ENCODE data around the gene ZNF552. TPM values are rescaled to one million over a fixed set of nuclear protein-coding genes. Genes with fewer than 3 reads are reported as not detected.

The ZNF552 gene
- total and polyA plus RNA-seq, 7 donors: 2.4 to 15.0 (median 7.1) TPM

DNA sequence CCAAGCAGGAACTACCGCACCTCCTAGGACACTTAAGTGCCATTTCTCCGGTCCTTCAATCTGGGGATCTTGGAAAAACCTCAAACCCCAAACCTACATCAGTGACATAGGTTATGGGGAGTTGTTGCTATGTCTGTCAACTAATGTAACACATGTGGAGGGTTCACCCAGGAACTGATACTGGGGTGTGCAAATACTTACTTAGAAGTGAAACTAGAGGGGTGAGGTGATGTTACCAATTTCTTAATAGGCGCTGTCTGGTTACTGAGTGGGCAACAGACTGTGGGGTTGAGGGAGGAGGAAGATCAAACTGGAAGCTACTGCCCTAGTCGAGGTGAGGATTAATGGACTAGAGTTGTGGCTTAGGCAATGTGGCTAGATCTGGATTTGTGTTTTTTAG, 43.3 kb downstream of the ZNF552 start:
- WGBS, 2 donors: 86 to 96% methylated on average over 4 of the region's 4 CpGs

DNA sequence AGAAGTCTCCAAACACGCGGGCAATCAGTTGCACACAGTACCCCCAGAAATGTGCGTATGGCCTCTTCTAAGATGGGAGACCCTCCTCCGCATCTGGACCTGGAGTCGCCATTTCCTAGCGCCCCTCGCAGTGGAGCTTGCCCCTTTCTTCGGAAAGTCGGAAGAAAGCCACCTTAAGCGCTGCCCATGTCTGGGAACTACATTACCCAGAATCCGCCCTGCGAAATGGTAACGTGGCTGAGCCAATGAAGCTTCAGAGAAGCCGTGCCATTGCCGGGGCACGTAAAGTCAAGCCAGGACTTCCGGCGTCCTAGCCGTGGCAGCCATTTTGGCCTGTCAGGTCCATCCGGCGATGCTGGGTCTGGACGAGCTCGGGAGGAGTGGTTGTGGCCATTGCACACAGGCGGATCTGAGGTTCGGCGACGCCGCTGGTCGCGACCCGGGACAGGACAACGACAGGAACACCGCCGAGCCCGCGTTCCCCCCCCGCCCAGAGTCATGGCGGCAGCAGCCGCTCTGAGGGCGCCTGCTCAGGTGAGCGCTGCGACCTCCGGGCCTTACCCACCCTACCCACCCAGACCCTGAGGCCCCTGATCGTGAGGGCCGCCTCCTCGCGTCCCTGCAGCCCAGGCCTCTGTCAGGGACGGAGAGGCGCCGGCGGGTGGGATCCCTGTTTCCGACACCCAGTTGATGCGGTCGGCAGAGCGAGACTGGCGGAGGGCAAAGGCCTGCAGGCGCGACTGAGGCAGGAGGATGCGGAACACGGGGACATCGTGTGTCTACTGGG, 45.2 kb downstream of the ZNF552 start, which contains the start of gene ZNF586:
Gene ZNF586 (plus strand): TSS at position 332 of the 787 bp plus-strand sequence. CDS start 167 bp downstream, at position 499.
- Histone ChIP-seq H3K9me3 (peaks cover 0 to 3% (median 1%) of the 10 kb centered on the region in 4 donors), H3K4me3 (peak within 1 kb of the TSS; percentile 87 to 98 (median 96)), H3K27ac (peak within 1 kb of the TSS; percentile 81 to 92 (median 86)), H3K27me3 (no peaks in the 10 kb centered on the region), H3K36me3 (peaks cover 0 to 23% (median 3%) of the 10 kb centered on the region in 4 donors), H3K4me1 (peaks cover 0 to 22% (median 16%) of the 10 kb centered on the region in 4 donors)
- intact Hi-C loops (cut with DNase I): loop anchor here (2.0 to 5.0 kb wide), 2 partner anchors 23 to 43 kb away; partner anchors contain the start of genes ZNF552 and ZNF776
- TF ChIP-seq POLR2A (IDR thresholded peaks at IDR 0.05) (peak in 1 of 2 donors; percentile 18), POLR2AphosphoS5 (IDR thresholded peaks at IDR 0.05) (peak; percentile 72 to 84 (median 82)), EP300 (IDR thresholded peaks at IDR 0.05) (no peak)
- TF ChIP-seq, protein P1, sequence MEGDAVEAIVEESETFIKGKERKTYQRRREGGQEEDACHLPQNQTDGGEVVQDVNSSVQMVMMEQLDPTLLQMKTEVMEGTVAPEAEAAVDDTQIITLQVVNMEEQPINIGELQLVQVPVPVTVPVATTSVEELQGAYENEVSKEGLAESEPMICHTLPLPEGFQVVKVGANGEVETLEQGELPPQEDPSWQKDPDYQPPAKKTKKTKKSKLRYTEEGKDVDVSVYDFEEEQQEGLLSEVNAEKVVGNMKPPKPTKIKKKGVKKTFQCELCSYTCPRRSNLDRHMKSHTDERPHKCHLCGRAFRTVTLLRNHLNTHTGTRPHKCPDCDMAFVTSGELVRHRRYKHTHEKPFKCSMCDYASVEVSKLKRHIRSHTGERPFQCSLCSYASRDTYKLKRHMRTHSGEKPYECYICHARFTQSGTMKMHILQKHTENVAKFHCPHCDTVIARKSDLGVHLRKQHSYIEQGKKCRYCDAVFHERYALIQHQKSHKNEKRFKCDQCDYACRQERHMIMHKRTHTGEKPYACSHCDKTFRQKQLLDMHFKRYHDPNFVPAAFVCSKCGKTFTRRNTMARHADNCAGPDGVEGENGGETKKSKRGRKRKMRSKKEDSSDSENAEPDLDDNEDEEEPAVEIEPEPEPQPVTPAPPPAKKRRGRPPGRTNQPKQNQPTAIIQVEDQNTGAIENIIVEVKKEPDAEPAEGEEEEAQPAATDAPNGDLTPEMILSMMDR (IDR thresholded peaks at IDR 0.05): no peak
- DNase-seq: peak; percentile 93
- WGBS, 2 donors: 2 to 5% methylated on average over 61 of the region's 61 CpGs

More for the DNA sequence above, 43.3 kb downstream of the ZNF552 start:
- TF ChIP-seq EP300 (IDR thresholded peaks at IDR 0.05) (no peak), POLR2AphosphoS5 (IDR thresholded peaks at IDR 0.05) (no peak), POLR2A (IDR thresholded peaks at IDR 0.05) (no peak)
- TF ChIP-seq, protein P1 (IDR thresholded peaks at IDR 0.05): no peak
- peaks cover 0 to 31% (median 8%) of the 10 kb centered on the region in 4 donors for H3K36me3 ChIP-seq
- H3K9me3 ChIP-seq: peaks cover 0 to 6% (median 4%) of the 10 kb centered on the region in 4 donors
- intact Hi-C loops (cut with DNase I): loop anchor here (5.0 kb wide), 1 partner anchor 41 kb away; the partner anchor contains the start of gene ZNF552
- no peak overlapping the region for H3K4me3 ChIP-seq
- no peaks in the 10 kb centered on the region for H3K27me3 ChIP-seq
- H3K27ac ChIP-seq: no peak overlapping the region
- H3K4me1 ChIP-seq: peaks cover 0 to 22% (median 16%) of the 10 kb centered on the region in 4 donors
- no peak for DNase-seq

DNA sequence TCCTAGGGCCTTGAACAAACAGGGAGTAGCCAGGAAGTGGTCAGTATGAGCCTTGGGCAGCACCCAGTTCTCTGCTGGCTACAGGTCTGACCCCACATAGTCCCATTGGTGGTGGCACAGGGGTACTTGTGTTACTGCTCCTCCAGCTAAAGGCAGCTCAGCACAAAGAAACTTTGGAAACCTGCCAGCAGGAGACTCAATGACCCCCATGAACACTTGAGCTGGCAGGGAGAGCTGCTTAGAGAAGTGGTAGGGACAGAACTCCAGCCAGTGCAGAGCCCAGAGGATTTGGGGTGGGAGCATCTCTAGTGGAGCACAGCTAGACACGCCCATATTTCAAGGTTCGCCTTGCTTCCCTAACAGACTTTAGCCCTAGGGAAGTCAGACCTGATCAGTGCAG, 55.6 kb downstream of the ZNF552 start:
- no peak overlapping the region for H3K27ac ChIP-seq
- H3K36me3 ChIP-seq: peaks cover 26 to 97% (median 34%) of the 10 kb centered on the region in 4 donors
- no peak for DNase-seq
- H3K27me3 ChIP-seq: no peaks in the 10 kb centered on the region
- H3K9me3 ChIP-seq: peaks cover 8 to 27% (median 14%) of the 10 kb centered on the region in 4 donors
- TF ChIP-seq POLR2AphosphoS5 (IDR thresholded peaks at IDR 0.05): no peak
- 96 to 98% methylated on average over 2 of the region's 2 CpGs for WGBS, 2 donors
- H3K4me1 ChIP-seq: no peaks in the 10 kb centered on the region
- intact Hi-C loops (cut with DNase I): no loop called here
- no peak overlapping the region for H3K4me3 ChIP-seq

DNA sequence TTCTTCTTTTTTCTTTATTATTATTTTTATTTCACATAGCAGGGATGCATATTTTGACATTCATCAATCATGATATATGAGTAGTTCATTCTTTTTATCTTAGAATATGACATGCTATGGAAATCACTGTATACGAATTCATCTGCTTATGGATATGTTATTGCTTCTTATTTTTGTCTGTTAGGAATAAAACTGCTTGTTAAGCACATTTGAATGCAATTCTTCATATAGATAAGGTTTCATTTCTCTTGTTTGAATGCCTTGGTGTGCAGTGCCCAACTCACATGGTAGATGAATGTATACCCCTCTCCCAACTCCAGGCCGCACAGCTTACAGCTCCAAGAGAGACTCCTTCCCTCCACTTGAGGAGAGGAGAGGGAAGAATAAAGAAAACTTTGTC, 56.8 kb downstream of the ZNF552 start:
- TF ChIP-seq EP300 (IDR thresholded peaks at IDR 0.05): no peak
- TF ChIP-seq, protein P1 (IDR thresholded peaks at IDR 0.05): no peak
- TF ChIP-seq POLR2A (IDR thresholded peaks at IDR 0.05): no peak
- no peak for TF ChIP-seq POLR2AphosphoS5 (IDR thresholded peaks at IDR 0.05)
- intact Hi-C loops (cut with DNase I): no loop called here
- no peak for DNase-seq
- Histone ChIP-seq H3K27me3 (no peaks in the 10 kb centered on the region), H3K4me3 (no peak overlapping the region), H3K36me3 (peaks cover 37 to 97% (median 46%) of the 10 kb centered on the region in 4 donors), H3K9me3 (peaks cover 14 to 34% (median 19%) of the 10 kb centered on the region in 4 donors), H3K4me1 (no peaks in the 10 kb centered on the region), H3K27ac (no peak overlapping the region)
- 98% methylated on average over 2 of the region's 2 CpGs for WGBS, 2 donors

Other genes starting within 250 kb of the ZNF552 start
- gene ZNF416, start 236.0 kb downstream of the ZNF552 start, total RNA-seq: 1 to 10 TPM; 3.1 to 5.5 (median 4.2) TPM
- 1 to 10 TPM in 1 of 3 donors, under 1 TPM in 2; 0.23 to 2.2 (median 0.60) TPM for gene ZNF416, start 236.0 kb downstream of the ZNF552 start, polyA plus RNA-seq
- 10 to 100 TPM in 1 of 4 donors, 1 to 10 TPM in 3; 4.8 to 10.5 (median 5.9) TPM for gene ZIK1, start 230.8 kb downstream of the ZNF552 start, total RNA-seq
- 1 to 10 TPM in 1 of 3 donors, under 1 TPM in 2; 0.23 to 3.9 (median 0.60) TPM for gene ZIK1, start 230.8 kb downstream of the ZNF552 start, polyA plus RNA-seq
- 10 to 100 TPM in 1 of 4 donors, 1 to 10 TPM in 3; 1.2 to 12.5 (median 3.1) TPM for gene ZNF530, start 215.0 kb downstream of the ZNF552 start, total RNA-seq
- gene ZNF530, start 215.0 kb downstream of the ZNF552 start, polyA plus RNA-seq: 1 to 10 TPM; 1.4 to 3.3 (median 1.8) TPM
- 10 to 100 TPM; 10.8 to 23.2 (median 17.0) TPM for gene ZNF134, start 200.7 kb downstream of the ZNF552 start, total RNA-seq
- 1 to 10 TPM in 2 of 3 donors, under 1 TPM in 1; 0.92 to 6.5 (median 4.2) TPM for gene ZNF134, start 200.7 kb downstream of the ZNF552 start, polyA plus RNA-seq
- 10 to 100 TPM; 11.8 to 14.4 (median 12.6) TPM for gene ZNF211, start 181.7 kb downstream of the ZNF552 start, total RNA-seq
- gene ZNF211, start 181.7 kb downstream of the ZNF552 start, polyA plus RNA-seq: 1 to 10 TPM; 1.8 to 6.5 (median 3.0) TPM
- under 1 TPM in 1 of 4 donors, not detected in 3; 0.36 TPM for gene ZSCAN4, start 146.0 kb downstream of the ZNF552 start, total RNA-seq
- not detected for gene ZSCAN4, start 146.0 kb downstream of the ZNF552 start, polyA plus RNA-seq
- 10 to 100 TPM in 1 of 4 donors, 1 to 10 TPM in 3; 4.2 to 10.7 (median 6.6) TPM for gene ZNF551, start 132.9 kb downstream of the ZNF552 start, total RNA-seq
- 1 to 10 TPM in 1 of 3 donors, under 1 TPM in 2; 0.60 to 4.1 (median 0.92) TPM for gene ZNF551, start 132.9 kb downstream of the ZNF552 start, polyA plus RNA-seq
- gene ZNF154, start 105.7 kb downstream of the ZNF552 start, total RNA-seq: 1 to 10 TPM; 6.1 to 8.4 (median 7.7) TPM
- 1 to 10 TPM in 1 of 3 donors, under 1 TPM in 1, not detected in 1; under 0.01 to 3.5 TPM for gene ZNF154, start 105.7 kb downstream of the ZNF552 start, polyA plus RNA-seq
- gene ZNF671, start 87.3 kb downstream of the ZNF552 start, total RNA-seq: 10 to 100 TPM; 10.5 to 14.6 (median 13.5) TPM
- 1 to 10 TPM in 1 of 3 donors, under 1 TPM in 2; 0.60 to 5.2 (median 0.69) TPM for gene ZNF671, start 87.3 kb downstream of the ZNF552 start, polyA plus RNA-seq
- gene ZNF776, start 68.1 kb downstream of the ZNF552 start, total RNA-seq: 10 to 100 TPM in 3 of 4 donors, 1 to 10 TPM in 1; 8.3 to 12.5 (median 11.5) TPM
- gene ZNF776, start 68.1 kb downstream of the ZNF552 start, polyA plus RNA-seq: 1 to 10 TPM; 2.1 to 7.6 (median 6.6) TPM
- gene ZNF586, start 45.2 kb downstream of the ZNF552 start, total RNA-seq: 10 to 100 TPM; 14.7 to 17.3 (median 15.6) TPM
- 10 to 100 TPM in 1 of 3 donors, 1 to 10 TPM in 2; 4.8 to 10.7 (median 6.2) TPM for gene ZNF586, start 45.2 kb downstream of the ZNF552 start, polyA plus RNA-seq
- 10 to 100 TPM in 2 of 4 donors, 1 to 10 TPM in 2; 7.2 to 13.0 (median 9.5) TPM for gene ZNF587B, start 15.4 kb upstream of the ZNF552 start, total RNA-seq
- 1 to 10 TPM; 1.2 to 9.8 (median 2.8) TPM for gene ZNF587B, start 15.4 kb upstream of the ZNF552 start, polyA plus RNA-seq
- 10 to 100 TPM; 22.8 to 39.0 (median 33.1) TPM for gene ZNF587, start 34.9 kb upstream of the ZNF552 start, total RNA-seq
- gene ZNF587, start 34.9 kb upstream of the ZNF552 start, polyA plus RNA-seq: 10 to 100 TPM in 1 of 3 donors, 1 to 10 TPM in 2; 4.2 to 26.8 (median 4.2) TPM
- gene ZNF814, start 74.1 kb upstream of the ZNF552 start, total RNA-seq: 10 to 100 TPM in 1 of 4 donors, 1 to 10 TPM in 3; 8.2 to 13.3 (median 9.0) TPM
- gene ZNF814, start 74.1 kb upstream of the ZNF552 start, polyA plus RNA-seq: 1 to 10 TPM; 4.2 to 9.7 (median 9.2) TPM
- 10 to 100 TPM in 3 of 4 donors, 1 to 10 TPM in 1; 9.4 to 13.7 (median 12.5) TPM for gene ZNF417, start 101.7 kb upstream of the ZNF552 start, total RNA-seq
- 1 to 10 TPM; 1.2 to 5.6 (median 2.1) TPM for gene ZNF417, start 101.7 kb upstream of the ZNF552 start, polyA plus RNA-seq
- 10 to 100 TPM in 3 of 4 donors, 1 to 10 TPM in 1; 8.3 to 12.5 (median 10.8) TPM for gene ZNF418, start 120.5 kb upstream of the ZNF552 start, total RNA-seq
- 1 to 10 TPM in 1 of 3 donors, under 1 TPM in 1, not detected in 1; 0.60 to 2.7 TPM for gene ZNF418, start 120.5 kb upstream of the ZNF552 start, polyA plus RNA-seq
- gene ZNF256, start 132.8 kb upstream of the ZNF552 start, total RNA-seq: 1 to 10 TPM; 2.8 to 4.8 (median 3.8) TPM
- gene ZNF256, start 132.8 kb upstream of the ZNF552 start, polyA plus RNA-seq: 1 to 10 TPM in 2 of 3 donors, under 1 TPM in 1; 0.69 to 3.2 (median 2.4) TPM
- 1 to 10 TPM in 2 of 4 donors, under 1 TPM in 2; 0.66 to 1.5 (median 0.95) TPM for gene C19orf18, start 159.6 kb upstream of the ZNF552 start, total RNA-seq
- under 1 TPM in 1 of 3 donors, not detected in 2; 0.90 TPM for gene C19orf18, start 159.6 kb upstream of the ZNF552 start, polyA plus RNA-seq
- gene ZNF606, start 187.9 kb upstream of the ZNF552 start, total RNA-seq: 10 to 100 TPM in 3 of 4 donors, 1 to 10 TPM in 1; 9.8 to 32.1 (median 19.0) TPM
- gene ZNF606, start 187.9 kb upstream of the ZNF552 start, polyA plus RNA-seq: 1 to 10 TPM; 1.8 to 9.5 (median 3.6) TPM
- not detected for gene ZSCAN1, start 219.1 kb upstream of the ZNF552 start, total RNA-seq
- under 1 TPM in 1 of 3 donors, not detected in 2; 0.10 TPM for gene ZSCAN1, start 219.1 kb upstream of the ZNF552 start, polyA plus RNA-seq
- gene ZNF135, start 244.4 kb upstream of the ZNF552 start, total RNA-seq: 10 to 100 TPM in 1 of 4 donors, 1 to 10 TPM in 3; 6.1 to 10.0 (median 7.4) TPM
- 1 to 10 TPM in 1 of 3 donors, under 1 TPM in 2; 0.46 to 2.8 (median 0.60) TPM for gene ZNF135, start 244.4 kb upstream of the ZNF552 start, polyA plus RNA-seq